ENCODE data around the gene RASSF1.

The RASSF1 gene

DNA sequence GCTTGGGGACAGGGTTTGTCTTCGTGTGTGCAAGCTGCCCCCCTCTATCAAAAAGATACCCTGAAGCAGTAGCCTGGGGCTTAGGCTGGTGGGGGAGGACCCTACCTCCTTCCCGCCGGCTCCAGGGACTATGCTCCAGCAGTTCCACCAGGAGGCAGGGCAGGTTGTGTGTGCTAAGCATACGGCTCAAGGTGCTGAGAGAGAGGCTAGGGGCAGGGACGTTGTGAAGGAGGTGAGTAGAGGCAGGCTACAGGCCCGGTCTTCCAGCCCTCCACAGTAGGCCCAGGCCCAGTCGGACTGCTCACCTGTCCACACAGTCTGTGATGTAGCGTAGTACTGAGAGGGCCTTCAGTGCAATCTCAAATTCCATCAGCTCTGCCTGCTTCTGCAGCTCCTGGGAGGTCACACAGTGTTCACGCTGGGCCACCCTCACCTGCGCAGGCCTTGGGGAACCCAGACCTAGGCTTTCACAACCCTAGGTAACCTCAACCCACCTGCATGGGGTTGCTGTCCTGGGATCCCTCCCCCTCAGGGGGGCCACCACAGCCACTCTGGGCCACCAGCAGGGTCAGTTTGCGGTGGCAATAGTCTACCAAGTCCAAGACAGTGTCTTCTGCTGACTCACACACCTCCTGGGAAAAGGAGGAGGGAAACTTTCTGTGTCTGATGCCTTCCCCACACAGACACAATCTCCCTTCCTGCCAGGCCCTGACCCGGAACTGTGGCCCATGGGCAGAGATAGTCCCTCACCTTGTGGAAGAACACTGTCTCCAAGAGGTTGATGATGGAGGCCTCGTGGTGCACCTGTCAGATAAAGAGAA lies 2.4 kb upstream of the RASSF1 start:
- TF ChIP-seq, protein P1, sequence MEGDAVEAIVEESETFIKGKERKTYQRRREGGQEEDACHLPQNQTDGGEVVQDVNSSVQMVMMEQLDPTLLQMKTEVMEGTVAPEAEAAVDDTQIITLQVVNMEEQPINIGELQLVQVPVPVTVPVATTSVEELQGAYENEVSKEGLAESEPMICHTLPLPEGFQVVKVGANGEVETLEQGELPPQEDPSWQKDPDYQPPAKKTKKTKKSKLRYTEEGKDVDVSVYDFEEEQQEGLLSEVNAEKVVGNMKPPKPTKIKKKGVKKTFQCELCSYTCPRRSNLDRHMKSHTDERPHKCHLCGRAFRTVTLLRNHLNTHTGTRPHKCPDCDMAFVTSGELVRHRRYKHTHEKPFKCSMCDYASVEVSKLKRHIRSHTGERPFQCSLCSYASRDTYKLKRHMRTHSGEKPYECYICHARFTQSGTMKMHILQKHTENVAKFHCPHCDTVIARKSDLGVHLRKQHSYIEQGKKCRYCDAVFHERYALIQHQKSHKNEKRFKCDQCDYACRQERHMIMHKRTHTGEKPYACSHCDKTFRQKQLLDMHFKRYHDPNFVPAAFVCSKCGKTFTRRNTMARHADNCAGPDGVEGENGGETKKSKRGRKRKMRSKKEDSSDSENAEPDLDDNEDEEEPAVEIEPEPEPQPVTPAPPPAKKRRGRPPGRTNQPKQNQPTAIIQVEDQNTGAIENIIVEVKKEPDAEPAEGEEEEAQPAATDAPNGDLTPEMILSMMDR (IDR thresholded peaks at IDR 0.05; ENCODE audit: insufficient read depth, low read length, missing control alignments) = no peak
- CTCF ChIA-PET = interaction anchor here (0.7 to 16.7 kb wide), 4 partner anchors 8 to 202 kb away, joined by 3 to 473 read pairs (median 10); partner anchors contain the start of genes CYB561D2 and NPRL2
- H3K4me3 ChIP-seq (ENCODE audit: low read depth, low read length) = no peak overlapping the region
- POLR2A ChIA-PET = interaction anchor here (0.5 kb wide), 1 partner anchor 10 kb away, joined by 3 read pairs; no protein-coding TSS in a partner anchor
- DNase-seq (ENCODE audit: low read depth, low spot score) = no peak

DNA sequence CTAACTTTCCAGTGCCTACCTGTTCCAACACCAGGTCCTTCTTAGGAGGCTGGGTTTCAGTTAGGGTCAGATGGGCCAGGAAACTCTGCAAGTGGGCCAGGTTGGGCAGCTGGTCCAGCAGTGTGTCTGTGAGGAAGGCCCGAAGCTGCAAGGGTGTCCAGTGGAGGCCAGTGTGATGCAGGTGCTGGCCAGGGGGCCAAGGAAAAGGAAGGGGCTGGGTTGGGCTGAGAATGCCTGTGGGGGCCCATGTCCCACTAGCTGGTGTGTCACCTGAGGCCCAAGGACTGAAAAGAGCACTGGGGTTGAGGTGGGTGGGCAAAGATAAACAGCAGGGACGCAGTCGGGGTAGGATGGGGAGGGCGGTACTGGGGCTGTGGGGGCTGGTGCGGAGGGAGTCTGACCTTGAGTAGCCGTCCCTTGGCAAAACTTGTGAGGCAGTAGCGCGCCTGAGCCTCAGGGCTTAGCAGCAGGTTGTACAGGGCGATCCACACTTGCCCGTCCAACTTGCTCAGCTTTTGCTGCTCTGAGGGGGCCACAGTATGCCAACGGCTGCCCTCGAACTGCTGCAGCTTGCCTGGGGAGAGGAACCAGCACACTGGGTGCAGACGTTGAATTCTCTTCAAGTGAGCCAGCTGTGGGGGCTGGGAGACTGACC lies 1.5 kb upstream of the RASSF1 start:
- TF ChIP-seq, protein P1 (IDR thresholded peaks at IDR 0.05; ENCODE audit: insufficient read depth, low read length, missing control alignments) = no peak
- no peak for DNase-seq (ENCODE audit: low read depth, low spot score)
- ChIA-PET CTCF (interaction anchor here (1.1 to 16.7 kb wide), 3 partner anchors 9 to 203 kb away, joined by 3 to 473 read pairs (median 16); partner anchors contain the start of genes CYB561D2 and NPRL2), POLR2A (no interaction called here)
- no peak overlapping the region for H3K4me3 ChIP-seq (ENCODE audit: low read depth, low read length)

DNA sequence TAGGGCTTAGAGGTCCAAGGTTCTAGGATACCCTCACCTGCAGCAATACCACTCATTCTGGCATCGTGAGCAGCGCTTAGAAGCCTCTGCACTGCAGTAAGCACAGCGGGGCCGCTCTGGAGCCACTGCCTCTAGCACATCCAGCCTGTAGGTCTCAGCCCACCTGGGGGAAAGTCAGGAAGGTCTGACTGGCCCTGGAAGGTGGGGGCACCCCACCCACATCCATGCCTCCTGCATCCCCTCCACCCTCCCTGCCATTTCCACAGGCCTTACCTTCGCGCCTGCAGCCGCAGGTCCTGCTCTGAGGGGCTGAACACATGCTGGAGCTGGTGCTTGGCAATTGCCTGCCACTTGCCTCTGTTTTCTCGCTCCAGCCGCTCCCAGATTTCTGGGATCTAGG lies 901 bp upstream of the RASSF1 start:
- POLR2A ChIA-PET = interaction anchor here (1.2 kb wide), 1 partner anchor 100 kb away, joined by 3 read pairs; no protein-coding TSS in a partner anchor
- peak overlapping the region; percentile 63 for H3K4me3 ChIP-seq (ENCODE audit: low read depth, low read length)
- TF ChIP-seq, protein P1 (IDR thresholded peaks at IDR 0.05; ENCODE audit: insufficient read depth, low read length, missing control alignments) = no peak
- no peak for DNase-seq (ENCODE audit: low read depth, low spot score)
- CTCF ChIA-PET = interaction anchor here (1.1 to 16.7 kb wide), 3 partner anchors 9 to 204 kb away, joined by 7 to 473 read pairs (median 16); partner anchors contain the start of genes CYB561D2 and NPRL2

- TF ChIP-seq, protein P1 (IDR thresholded peaks at IDR 0.05; ENCODE audit: insufficient read depth, low read length, missing control alignments) = no peak
- no peak for DNase-seq (ENCODE audit: low read depth, low spot score)
- H3K4me3 ChIP-seq (ENCODE audit: low read depth, low read length) = peak overlapping the region; percentile 63
- ChIA-PET POLR2A (interaction anchor here (1.1 kb wide), 2 partner anchors 10 to 17 kb away, joined by 3 read pairs; partner anchors contain the start of genes CYB561D2 and NPRL2), CTCF (interaction anchor here (0.8 to 4.9 kb wide), 6 partner anchors 9 to 210 kb away, joined by 3 to 46 read pairs (median 6); partner anchors contain the start of genes CYB561D2, NPRL2 and TMEM115)
Observed at GRCh38 chr3:50340147-50340447, 539 bp downstream of the RASSF1 start.

DNA sequence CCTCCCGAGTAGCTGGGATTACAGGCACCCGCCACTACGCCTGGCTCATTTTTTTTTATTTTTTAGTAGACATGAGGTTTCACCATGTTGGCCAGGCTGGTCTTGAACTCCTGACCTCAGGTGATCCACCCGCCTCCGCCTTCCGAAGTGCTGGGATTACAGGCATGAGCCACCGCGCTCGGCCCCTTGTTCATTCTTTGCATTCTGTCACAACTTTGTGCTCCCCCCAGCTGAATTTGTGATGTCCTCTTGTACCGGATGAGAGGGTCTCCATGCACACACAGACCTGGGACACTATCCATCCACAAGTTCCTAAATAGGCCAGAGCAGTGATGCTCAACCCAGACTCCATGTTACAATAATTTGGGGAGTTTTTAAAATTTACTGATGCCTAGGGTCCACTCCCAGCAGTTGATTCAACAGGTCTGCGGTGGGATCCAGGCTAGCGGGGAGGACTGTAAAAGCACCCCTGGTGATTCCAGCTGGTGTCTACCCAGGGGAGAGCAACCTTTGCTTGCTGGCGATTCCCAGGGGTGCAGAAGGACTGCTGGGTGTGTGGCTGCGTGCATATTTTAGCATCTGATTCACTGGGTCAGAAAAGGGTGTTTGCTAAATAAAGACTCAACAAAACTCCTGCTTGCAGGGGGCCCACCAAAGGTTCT lies 1.0 kb downstream of the RASSF1 start:
- peak overlapping the region; percentile 63 for H3K4me3 ChIP-seq (ENCODE audit: low read depth, low read length)
- TF ChIP-seq, protein P1 (IDR thresholded peaks at IDR 0.05; ENCODE audit: insufficient read depth, low read length, missing control alignments) = no peak
- DNase-seq (ENCODE audit: low read depth, low spot score) = no peak
- CTCF ChIA-PET = interaction anchor here (1.5 to 4.9 kb wide), 4 partner anchors 9 to 210 kb away, joined by 5 to 46 read pairs (median 8); partner anchors contain the start of genes CYB561D2 and NPRL2
- POLR2A ChIA-PET = no interaction called here

All from AG04449 (cell line).